Mesothelial cell of epicardium (in vitro differentiated cells): ENCODE measurements around the gene TMCC1. TPM values are rescaled to one million over a fixed set of nuclear protein-coding genes. Genes with fewer than 3 reads are reported as not detected.

Source experiments
- DNase-seq, 2 experiments: peaks; one replicate each; pipeline ENCODE4 v3.0.0; 2021; ENCODE audit warnings: low spot score in 2 of 2; ENCODE audit not compliant: unreplicated experiment in 2 of 2
- H3K27ac Mint-ChIP-seq: 2 replicates; pipeline ENCODE4 v1.8.0; 2021; ENCODE audit warnings: mixed read lengths
- H3K27me3 Mint-ChIP-seq: 2 replicates; pipeline ENCODE4 v1.8.0; 2021; ENCODE audit warnings: low read depth, mixed read lengths
- H3K36me3 Mint-ChIP-seq: 2 replicates; pipeline ENCODE4 v1.8.0; 2021; ENCODE audit warnings: mixed read lengths
- H3K4me1 Mint-ChIP-seq: 2 replicates; pipeline ENCODE4 v1.8.0; 2021; ENCODE audit warnings: mixed read lengths
- H3K4me3 Mint-ChIP-seq: 2 replicates; pipeline ENCODE4 v1.8.0; 2021; ENCODE audit warnings: mild to moderate bottlenecking, moderate library complexity, mixed read lengths
- H3K9me3 Mint-ChIP-seq: 2 replicates; pipeline ENCODE4 v1.8.0; 2021; ENCODE audit warnings: mixed read lengths
- total RNA-seq: library from RNA; stranded (reverse); gene quantifications from 3 replicates; pipeline ENCODE4 v1.2.1, GENCODE V29; 2021
- TF ChIP-seq, protein P1 (sequence below): fragments of 200-600 bp; sonication (generic); IDR thresholded peaks from one replicate; pipeline ENCODE4 v1.5.0; 2021; ENCODE audit warnings: antibody characterized with exemption; ENCODE audit not compliant: unreplicated experiment

TMCC1 gene
- total RNA-seq, 1 donor from 2014 or later = 52.4 TPM

DNA sequence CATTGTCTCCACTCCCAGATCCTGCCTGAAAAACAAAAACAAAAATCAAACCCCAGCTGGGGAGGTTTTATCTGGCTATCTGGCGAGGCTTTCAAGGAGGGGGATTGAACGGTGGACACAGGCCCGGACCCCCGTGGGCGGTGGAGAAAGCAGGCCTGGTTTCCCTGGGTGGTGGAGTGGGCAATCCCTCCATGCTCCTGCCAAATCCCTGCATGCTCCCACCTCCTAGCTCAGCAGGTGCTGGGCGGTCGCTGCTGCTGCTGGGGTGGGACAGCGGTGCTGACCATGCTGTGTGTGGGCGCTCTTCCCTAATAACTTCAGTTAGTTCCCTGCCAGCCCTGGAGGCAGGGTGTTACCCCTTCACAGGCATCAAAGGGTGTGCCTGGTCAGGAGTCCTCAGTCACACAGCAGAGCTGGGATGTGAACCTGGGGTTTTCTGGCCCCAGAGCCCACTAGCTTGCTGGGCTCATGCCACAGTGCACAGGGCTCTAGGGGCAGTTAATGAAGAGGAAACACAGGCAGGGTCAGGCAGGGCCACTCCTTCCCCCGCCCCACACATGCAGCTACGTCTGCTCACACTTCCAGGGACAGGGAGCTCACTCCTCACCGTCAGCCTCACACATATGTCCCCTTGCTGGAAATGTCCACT, 271.2 kb downstream of the TMCC1 start:
- Mint-ChIP-seq H3K36me3 (no peaks in the 10 kb centered on the region), H3K9me3 (no peaks in the 10 kb centered on the region), H3K4me3 (no peak overlapping the region), H3K4me1 (peaks cover 25% of the 10 kb centered on the region), H3K27ac (peak overlapping the region; percentile 53), H3K27me3 (no peaks in the 10 kb centered on the region)
- DNase-seq = no peak
- TF ChIP-seq, protein P1, sequence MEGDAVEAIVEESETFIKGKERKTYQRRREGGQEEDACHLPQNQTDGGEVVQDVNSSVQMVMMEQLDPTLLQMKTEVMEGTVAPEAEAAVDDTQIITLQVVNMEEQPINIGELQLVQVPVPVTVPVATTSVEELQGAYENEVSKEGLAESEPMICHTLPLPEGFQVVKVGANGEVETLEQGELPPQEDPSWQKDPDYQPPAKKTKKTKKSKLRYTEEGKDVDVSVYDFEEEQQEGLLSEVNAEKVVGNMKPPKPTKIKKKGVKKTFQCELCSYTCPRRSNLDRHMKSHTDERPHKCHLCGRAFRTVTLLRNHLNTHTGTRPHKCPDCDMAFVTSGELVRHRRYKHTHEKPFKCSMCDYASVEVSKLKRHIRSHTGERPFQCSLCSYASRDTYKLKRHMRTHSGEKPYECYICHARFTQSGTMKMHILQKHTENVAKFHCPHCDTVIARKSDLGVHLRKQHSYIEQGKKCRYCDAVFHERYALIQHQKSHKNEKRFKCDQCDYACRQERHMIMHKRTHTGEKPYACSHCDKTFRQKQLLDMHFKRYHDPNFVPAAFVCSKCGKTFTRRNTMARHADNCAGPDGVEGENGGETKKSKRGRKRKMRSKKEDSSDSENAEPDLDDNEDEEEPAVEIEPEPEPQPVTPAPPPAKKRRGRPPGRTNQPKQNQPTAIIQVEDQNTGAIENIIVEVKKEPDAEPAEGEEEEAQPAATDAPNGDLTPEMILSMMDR = no peak

DNA sequence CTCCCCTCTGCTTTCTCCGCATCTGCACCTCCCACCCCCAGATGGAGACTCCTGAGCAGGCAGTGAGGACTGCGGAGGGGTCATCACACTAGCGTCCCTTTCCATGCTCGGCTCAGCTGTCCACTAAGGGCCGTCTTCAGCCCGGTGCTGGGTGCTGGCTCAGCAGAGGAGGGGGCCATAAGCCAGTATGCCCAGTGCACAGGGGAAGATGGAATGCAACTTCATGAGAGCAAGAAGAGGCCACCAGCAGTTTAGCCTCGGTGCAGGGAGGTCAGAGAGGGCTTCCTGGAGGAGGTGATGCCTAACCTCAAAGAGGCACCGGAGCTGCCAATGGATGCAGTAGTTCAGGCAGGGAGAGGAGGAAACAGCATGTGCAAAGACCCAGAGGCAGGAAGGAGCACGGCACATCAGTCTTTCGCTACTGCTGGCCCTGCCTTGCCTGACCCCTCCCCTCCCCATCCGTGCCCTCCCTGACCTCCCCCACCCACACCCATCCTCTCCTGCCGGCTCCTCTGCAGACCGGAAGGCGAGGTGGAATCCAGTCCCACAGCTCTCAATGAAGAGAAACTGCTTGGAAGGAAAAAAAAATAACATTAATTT, 271.8 kb downstream of the TMCC1 start:
- H3K4me3 Mint-ChIP-seq = no peak overlapping the region
- DNase-seq = no peak
- peak overlapping the region; percentile 53 for H3K27ac Mint-ChIP-seq
- no peaks in the 10 kb centered on the region for H3K36me3 Mint-ChIP-seq
- peaks cover 25% of the 10 kb centered on the region for H3K4me1 Mint-ChIP-seq
- H3K9me3 Mint-ChIP-seq = no peaks in the 10 kb centered on the region
- H3K27me3 Mint-ChIP-seq = no peaks in the 10 kb centered on the region
- TF ChIP-seq, protein P1 = no peak

DNA sequence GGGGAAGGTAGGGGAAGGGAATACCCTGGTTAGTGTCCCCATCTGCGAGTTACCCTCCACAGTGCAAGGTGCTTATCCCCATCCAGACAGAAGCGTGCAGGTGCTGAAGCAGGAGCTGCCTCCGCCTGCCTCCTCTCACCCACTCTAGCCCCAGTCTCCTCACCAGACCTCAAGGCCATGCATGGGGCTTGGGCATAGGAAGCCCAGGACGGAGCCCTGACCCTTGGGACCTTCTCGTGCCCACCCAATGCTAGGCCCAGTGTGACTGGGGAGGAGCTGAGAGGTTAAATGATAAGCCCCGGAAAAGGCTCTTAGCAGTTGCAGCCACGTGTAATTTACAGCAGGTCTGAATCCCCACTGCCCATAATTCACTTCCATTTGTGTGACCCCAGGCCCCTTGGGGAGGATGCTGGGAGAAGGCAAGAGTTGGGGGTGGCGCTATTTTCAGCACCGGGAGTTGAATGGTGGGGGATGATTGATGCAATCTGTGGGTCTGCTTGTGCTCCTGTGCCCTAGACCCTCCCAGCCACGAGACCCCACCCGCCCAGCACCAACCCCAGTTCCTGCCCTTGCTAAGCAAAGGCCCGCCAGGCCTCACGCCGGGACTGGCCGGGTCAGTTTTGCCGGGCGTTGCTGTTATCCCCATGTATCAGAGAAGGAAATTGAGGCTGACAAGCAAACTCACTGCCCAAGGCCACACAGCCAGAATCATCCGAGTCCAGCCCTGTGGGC, 272.5 kb downstream of the TMCC1 start:
- Mint-ChIP-seq H3K4me1 (peaks cover 21% of the 10 kb centered on the region), H3K27me3 (no peaks in the 10 kb centered on the region), H3K4me3 (no peak overlapping the region), H3K36me3 (no peaks in the 10 kb centered on the region), H3K9me3 (no peaks in the 10 kb centered on the region), H3K27ac (no peak overlapping the region)
- TF ChIP-seq, protein P1 = no peak
- DNase-seq = no peak

DNA sequence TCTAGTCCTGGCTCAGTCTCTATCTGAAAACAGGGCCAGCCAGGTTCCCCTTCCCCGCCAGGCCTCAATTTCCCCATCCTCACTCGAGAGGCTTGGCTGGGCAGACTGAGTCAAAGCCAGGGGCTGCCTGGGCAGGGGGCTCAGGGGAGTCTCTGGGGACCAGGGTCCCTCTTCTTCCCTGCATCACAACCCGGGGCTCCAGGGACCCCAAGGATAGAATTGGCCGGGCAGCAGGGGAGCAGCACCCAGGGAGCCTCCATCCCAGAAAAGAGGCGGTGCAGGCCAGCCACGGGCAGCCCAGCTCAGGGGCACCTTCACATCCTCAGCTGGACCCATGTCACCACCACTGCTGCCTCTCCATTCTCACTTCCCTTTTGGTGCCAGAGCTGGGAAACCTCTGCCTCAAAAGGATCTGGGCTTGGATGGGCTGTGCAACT, 273.8 kb downstream of the TMCC1 start:
- Mint-ChIP-seq H3K36me3 (no peaks in the 10 kb centered on the region), H3K27me3 (no peaks in the 10 kb centered on the region), H3K27ac (no peak overlapping the region), H3K4me1 (peaks cover 15% of the 10 kb centered on the region), H3K4me3 (no peak overlapping the region), H3K9me3 (no peaks in the 10 kb centered on the region)
- no peak for DNase-seq
- TF ChIP-seq, protein P1 = no peak

DNA sequence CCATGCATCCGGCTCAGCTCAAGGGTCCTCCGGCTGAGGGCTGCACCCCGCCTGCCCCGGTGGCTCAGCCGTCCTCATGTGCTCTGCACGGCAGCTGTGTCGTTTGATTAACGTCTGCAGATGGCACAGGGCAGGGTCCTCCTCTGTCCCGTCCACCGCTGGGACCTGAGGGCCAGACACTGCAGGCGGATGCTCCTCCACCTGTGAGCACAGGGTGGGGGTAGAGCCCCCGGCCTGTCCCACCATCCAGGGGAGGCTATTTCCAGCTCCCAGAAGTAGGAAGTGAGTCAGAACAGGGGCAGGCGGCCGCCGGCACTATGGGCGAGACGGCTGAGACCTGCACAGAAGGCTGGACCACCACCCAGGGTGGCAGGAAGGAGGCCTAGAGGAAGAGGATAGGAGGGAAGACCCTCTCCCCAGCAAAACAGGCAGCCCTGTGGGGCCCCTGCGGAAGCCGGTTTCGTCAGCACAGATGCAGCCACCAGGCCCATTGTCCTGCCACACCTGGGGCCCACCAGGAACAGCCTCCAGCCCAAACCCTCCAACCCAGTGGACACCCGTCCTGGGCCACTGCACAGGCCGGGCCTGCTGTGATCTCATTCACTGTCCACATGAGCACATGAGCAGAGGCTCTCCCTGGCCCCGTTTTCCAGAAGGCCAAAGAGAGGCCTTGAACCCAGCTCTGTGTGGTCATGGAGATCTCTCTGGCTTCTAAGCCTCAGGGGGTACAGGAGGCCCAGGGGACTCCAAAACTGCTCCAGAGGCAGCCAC, 274.4 kb downstream of the TMCC1 start:
- no peak overlapping the region for H3K27ac Mint-ChIP-seq
- no peak overlapping the region for H3K4me3 Mint-ChIP-seq
- H3K36me3 Mint-ChIP-seq = no peaks in the 10 kb centered on the region
- TF ChIP-seq, protein P1 = no peak
- no peaks in the 10 kb centered on the region for H3K9me3 Mint-ChIP-seq
- no peaks in the 10 kb centered on the region for H3K27me3 Mint-ChIP-seq
- DNase-seq = no peak
- peaks cover 12% of the 10 kb centered on the region for H3K4me1 Mint-ChIP-seq
